OCI-M2 (cell line): ENCODE data around the gene PON3.

ENCODE experiments used
- DNase-seq: peaks from one replicate; lab custom pipeline; 2025; ENCODE audit not compliant: unreplicated experiment; lab: John Stamatoyannopoulos, UW

Gene PON3

DNA sequence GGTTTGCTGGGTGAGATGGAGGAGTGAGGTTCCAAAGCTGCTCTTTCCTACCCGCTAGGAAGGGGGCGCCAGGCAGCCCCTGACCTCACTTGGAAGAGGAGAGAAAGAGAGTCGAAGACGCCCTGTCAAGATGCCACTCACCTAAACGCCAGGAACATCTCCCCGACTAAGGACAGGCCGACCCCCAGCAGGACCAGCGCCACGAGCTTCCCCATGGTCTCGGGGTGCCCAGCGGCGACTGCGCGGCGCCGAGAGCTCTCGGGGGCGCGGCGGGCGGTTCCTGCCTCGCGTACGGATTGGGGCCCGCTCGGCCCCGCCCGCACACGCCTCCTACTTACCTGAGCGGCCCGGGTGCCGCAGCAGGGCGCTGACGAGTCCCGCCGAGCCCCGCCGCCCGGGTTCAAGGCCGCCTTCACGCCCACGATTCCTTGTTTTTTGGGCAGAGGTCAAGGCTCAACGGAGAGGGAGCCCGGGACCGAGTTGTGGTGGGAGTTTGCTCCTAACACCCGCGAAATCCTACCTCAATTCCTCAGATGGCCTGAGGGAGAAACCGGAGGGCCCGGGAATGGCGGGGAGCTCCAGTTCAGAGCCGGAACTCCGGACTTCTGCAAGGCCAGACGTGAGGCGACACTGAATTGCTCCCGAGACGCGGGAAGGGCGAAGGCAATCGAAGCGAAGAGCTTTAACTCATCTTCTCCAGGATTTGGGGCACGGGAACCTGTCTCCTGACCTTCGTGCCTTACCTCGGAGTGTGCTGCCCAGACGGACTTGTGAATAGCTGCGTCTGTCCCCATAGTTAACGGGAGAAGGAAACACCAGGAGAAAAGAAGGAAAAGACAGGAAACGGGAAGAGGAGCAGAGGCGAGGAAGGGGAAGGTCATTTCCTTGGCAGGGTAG is at the start of gene PON3:
Gene PON3 (minus strand): TSS at position 240 of the 897 bp plus-strand sequence. CDS start 25 bp downstream, at position 215.
- DNase-seq, result no peak

GRCh38 chr7:95444796-95445195 is 48.6 kb upstream of the PON3 start:
- DNase-seq, result no peak

- DNase-seq, result no peak
Measured at GRCh38 chr7:95441042-95441823, 45.1 kb upstream of the PON3 start.

GRCh38 chr7:95440394-95441038 is 44.3 kb upstream of the PON3 start:
- DNase-seq, result no peak

- no peak for DNase-seq
Measured at GRCh38 chr7:95436407-95436806, 40.2 kb upstream of the PON3 start.

- no peak for DNase-seq
Measured at GRCh38 chr7:95435422-95435780, 39.2 kb upstream of the PON3 start.

GRCh38 chr7:95434557-95435421 is 38.6 kb upstream of the PON3 start, which contains the start of gene PON2:
Gene PON2 (minus strand): TSS chr7:95435028. CDS start chr7:95434951, 77 bp downstream.
- DNase-seq, result peak; percentile 15

DNA sequence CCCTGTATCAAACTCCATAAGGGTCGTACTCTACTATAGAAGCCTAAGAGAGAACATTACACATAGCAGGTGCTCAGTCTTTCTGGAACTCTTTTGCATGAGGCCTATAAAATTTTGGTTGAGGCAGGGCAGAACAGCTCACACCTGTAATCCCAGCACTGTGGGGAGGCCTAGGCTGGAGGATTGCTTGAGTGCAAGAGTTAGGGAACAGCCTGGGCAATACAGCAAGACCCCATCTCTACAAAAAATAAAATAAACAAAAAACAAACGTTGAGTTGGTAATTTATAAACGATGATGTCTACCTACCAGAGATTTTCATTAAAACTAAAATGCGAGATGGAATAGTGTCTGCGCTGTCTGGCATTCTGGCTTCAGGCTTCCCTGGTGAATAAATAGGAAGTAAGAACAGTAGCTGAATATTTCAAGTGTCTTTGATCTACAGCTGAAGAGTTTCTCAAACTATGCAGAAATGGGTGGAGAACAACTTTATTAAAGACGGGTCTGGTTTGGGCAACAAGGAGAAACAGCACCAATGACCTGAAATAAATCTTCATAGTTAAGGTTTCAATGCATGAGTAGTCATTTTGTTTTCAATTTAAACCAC is 37.9 kb upstream of the PON3 start:
- no peak for DNase-seq

- no peak for DNase-seq
Measured at GRCh38 chr7:95433129-95433528, 37.0 kb upstream of the PON3 start.

GRCh38 chr7:95432606-95433005 is 36.4 kb upstream of the PON3 start:
- no peak for DNase-seq

- DNase-seq, result no peak
Measured at GRCh38 chr7:95430864-95431263, 34.7 kb upstream of the PON3 start.

DNA sequence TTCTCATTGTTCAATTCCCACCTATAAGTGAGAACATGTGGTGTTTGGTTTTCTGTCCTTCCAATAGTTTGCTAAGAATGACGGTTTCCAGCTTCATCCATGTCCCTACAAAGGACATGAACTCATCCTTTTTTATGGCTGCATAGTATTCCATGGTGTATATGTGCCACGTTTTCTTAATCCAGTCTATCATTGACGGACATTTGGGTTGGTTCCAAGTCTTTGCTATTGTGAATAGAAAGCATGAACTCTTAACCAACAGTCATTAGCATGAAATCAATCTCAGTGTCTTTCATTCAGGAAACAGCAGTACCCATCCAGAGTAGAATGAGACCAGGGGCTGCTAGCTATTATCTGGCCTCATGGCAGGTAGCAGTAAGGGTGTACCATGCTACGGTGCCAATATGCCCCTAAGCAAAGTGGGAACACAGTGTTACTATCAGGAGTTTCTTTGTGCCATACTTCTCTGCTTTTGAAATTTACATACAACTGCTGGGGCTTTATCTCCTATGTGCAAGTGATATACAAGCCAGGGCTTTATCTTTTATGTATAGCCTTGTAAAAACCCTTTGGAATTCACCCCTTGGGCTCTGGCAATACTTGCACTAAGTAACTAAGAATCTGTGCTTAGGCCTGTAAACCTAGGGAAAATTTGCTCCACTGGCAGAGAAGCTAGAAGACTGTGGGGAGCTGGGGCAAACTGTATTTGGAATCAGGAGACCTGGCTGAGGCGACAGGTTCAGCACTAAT is 33.2 kb upstream of the PON3 start:
- DNase-seq, result no peak

GRCh38 chr7:95427914-95428516 is 31.8 kb upstream of the PON3 start:
- DNase-seq, result no peak

DNA sequence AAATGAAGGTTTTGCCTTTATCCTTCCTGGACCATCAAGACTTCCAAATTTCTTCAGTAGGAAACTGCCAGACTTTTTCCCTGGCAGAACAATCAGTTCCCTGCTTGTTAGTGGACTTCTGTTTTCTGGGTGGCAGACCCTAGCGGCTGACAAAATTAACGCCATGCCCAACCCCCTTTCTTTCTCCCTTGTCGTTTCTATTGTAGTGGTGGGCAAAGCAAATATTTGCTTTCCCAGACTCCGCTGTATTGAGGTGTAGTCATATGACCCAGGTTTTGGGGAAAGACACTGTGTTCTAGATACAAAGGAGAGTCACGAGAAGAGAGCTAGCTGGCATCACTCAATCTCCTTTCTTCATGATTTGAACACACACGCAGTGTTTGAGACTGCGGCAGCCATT is 31.0 kb upstream of the PON3 start:
- no peak for DNase-seq

DNA sequence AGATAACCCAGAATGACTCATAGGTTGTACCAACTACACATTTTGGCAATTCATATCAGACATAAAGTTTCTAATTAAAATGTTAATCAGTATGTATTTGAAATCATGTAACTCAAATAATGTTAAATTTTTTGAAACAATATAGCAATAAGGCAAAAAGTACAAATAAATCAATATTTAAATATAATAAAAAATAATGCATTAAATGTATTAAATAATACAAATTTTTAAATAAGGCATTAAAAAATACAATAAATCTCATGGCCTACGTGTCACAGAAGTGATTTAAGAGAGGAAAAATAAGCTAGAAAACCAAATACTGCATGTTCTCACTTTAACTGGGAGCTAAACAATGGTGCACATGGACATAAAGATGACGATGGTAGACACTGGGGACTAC is 29.5 kb upstream of the PON3 start:
- no peak for DNase-seq

DNA sequence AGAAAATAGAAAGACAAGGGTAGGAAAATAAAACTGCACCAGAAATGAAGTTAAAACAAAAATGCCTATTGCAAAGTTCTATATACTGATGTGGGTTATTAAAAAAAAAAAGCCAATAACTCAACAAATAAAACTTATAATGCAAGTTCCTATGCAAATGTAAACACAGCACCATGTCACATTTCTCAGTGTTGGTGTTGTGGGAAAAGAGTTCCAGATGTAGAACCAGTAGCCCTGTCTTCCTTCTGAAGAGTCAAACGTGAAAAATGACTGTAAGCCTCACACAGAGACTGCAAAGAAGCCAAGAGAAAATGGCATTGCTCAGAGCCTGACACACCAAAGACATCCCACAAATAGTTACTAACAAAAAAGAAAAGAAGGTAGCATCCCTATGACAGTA is 28.5 kb upstream of the PON3 start:
- DNase-seq, result no peak

GRCh38 chr7:95421847-95422444 is 25.8 kb upstream of the PON3 start:
- DNase-seq, result no peak

DNA sequence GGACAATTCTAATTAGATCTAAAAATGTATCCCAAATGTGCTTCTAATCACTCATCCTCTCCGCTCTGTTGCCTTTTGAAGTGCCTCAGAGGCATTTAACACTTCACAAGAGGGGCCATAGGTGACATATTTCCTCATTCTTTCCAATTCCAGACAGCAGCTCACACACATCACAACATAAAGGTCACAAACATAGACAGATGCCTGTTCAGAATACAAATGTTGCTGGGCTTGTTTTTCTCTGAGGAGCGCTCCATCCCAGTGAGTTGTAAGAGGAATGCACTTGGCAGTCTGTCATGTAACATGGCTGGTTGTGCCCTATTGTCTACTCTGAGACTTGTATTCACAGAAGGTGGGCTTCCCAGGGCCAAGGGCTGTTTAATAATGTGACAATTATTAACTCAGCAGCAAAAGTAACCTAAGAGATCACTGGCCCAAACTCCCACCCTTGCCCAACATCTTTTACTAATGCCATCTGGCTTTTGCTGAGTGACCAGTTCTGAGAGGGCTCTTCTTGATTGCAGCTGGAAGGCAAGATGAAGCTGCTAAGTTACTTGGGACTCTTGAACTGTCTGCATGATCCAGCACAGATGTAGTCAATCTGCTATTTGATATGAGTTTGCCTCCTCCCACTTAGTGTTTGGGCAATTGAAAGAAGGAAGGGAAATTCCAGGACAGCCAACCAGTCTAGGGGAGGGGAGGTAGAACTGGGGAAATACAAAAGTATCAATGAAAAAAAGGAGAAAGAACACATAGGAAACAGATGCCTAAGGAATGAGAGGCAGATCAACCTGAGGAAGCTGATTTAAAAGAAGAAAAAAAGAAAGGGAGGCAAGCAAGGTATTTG is 25.0 kb upstream of the PON3 start:
- no peak for DNase-seq
